HCT116 (cell line): ENCODE results near the gene GORASP1. TPM values are rescaled to one million over a fixed set of nuclear protein-coding genes. Genes with fewer than 3 reads are reported as not detected.

Experiments used
- ATAC-seq: fragments of 200-7000 bp; cut with Tn5 transposase; 2 replicates; pipeline ENCODE4 v1.9.1; 2020; ENCODE audit warnings: mild to moderate bottlenecking, moderate library complexity
- BruUV-seq: library from RNA; stranded (reverse); fragments of 400-500 nt; replicated peaks from 2 replicates; lab custom pipeline; 2021; lab: Mats Ljungman, UMichigan
- CTCF ChIA-PET: fragments of 300-600 bp; sonication (Branson Sonifier 250); formaldehyde crosslinking; loops from one replicate; lab custom pipeline; 2021; ENCODE audit warnings: antibody characterized with exemption; lab: Charles Lee
- POLR2A ChIA-PET: fragments of 300-600, 350-600 bp; sonication (Branson Sonifier 250); formaldehyde crosslinking; loops from one replicate; lab custom pipeline; 2021; ENCODE audit warnings: antibody characterized with exemption; lab: Charles Lee
- RAD21 ChIA-PET, 2 experiments: fragments of 300-600 bp; sonication (Branson Sonifier 250); formaldehyde crosslinking; loops; one replicate each; lab custom pipeline; 2023; ENCODE audit warnings: low total read pairs in 2 of 2; ENCODE audit not compliant: uncharacterized antibody in 2 of 2, unreplicated experiment in 2 of 2, low non-redundant PET in 1 of 2; lab: Charles Lee
- DNase-seq: peaks from one replicate; pipeline ENCODE4 v3.0.0-alpha.2; 2010; ENCODE audit warnings: low read depth, low spot score
- H2AFZ ChIP-seq: fragments of 200-600 bp; shearing (Covaris generic), sonication (generic); 2 replicates; pipeline ENCODE4 v1.6.1; 2017; ENCODE audit warnings: low read depth, mixed run types, mixed read lengths, antibody characterized with exemption, low read length; ENCODE audit not compliant: poor library complexity, severe bottlenecking
- H3K27ac ChIP-seq: 2 replicates; pipeline ENCODE4 v1.5.1; 2012; ENCODE audit warnings: low read depth, low read length
- H3K27me3 ChIP-seq: fragments of 200-600 bp; sonication (generic); 2 replicates; pipeline ENCODE4 v1.6.1; 2016; ENCODE audit warnings: mixed run types, low read length, mixed read lengths; ENCODE audit not compliant: insufficient read depth
- H3K36me3 ChIP-seq, 2 experiments: fragments of 200-500 bp in 1 of 2; fragments of 200-600 bp in 1 of 2; sonication (Bioruptor generic) in 1 of 2; sonication (generic) in 1 of 2; 2 replicates each; pipeline versions ENCODE4 v1.5.1 to v1.6.1; 2014 to 2016; ENCODE audit warnings: low read length in 2 of 2, inconsistent platforms in 1 of 2, mixed read lengths in 1 of 2, mixed run types in 1 of 2; ENCODE audit not compliant: insufficient read depth in 2 of 2, control insufficient read depth in 1 of 2
- H3K4me1 ChIP-seq, 2 experiments: fragments of 200-600 bp in 1 of 2; sonication (generic) in 1 of 2; 2 replicates each; pipeline versions ENCODE4 v1.5.1 to v1.6.1; 2012 to 2017; ENCODE audit warnings: low read length in 2 of 2, inconsistent platforms in 1 of 2, mild to moderate bottlenecking in 1 of 2, mixed read lengths in 1 of 2, mixed run types in 1 of 2, moderate library complexity in 1 of 2; ENCODE audit not compliant: insufficient read depth in 2 of 2, control insufficient read depth in 1 of 2
- H3K4me2 ChIP-seq: fragments of 200-600 bp; sonication (generic); 2 replicates; pipeline ENCODE4 v1.6.1; 2017; ENCODE audit warnings: mixed run types, low read length, mixed read lengths
- H3K4me3 ChIP-seq, 2 experiments: fragments of 200-600 bp in 1 of 2; sonication (generic) in 1 of 2; replicated peaks in 1 of 2; 2 replicates each; pipeline ENCODE4 v1.5.1; 2011 to 2016; ENCODE audit warnings: low read length in 2 of 2, control low read depth in 1 of 2, low read depth in 1 of 2, mild to moderate bottlenecking in 1 of 2, mixed read lengths in 1 of 2, mixed run types in 1 of 2
- H3K79me2 ChIP-seq: fragments of 200-600 bp; sonication (generic); 2 replicates; pipeline ENCODE4 v1.6.1; 2017; ENCODE audit warnings: mild to moderate bottlenecking, mixed run types, low read length, moderate library complexity, mixed read lengths; ENCODE audit not compliant: insufficient read depth
- H3K9ac ChIP-seq: fragments of 200-600 bp; sonication (generic); 2 replicates; pipeline ENCODE4 v1.6.1; 2016; ENCODE audit warnings: low read length, mixed read lengths
- H3K9me2 ChIP-seq: fragments of 200-600 bp; sonication (generic), shearing (Covaris generic); 2 replicates; pipeline ENCODE4 v1.6.1; 2017; ENCODE audit warnings: mixed run types, mild to moderate bottlenecking, moderate library complexity; ENCODE audit not compliant: insufficient read depth
- H3K9me3 ChIP-seq, 2 experiments: fragments of 200-500 bp in 1 of 2; fragments of 200-600 bp in 1 of 2; sonication (Bioruptor generic) in 1 of 2; sonication (generic) in 1 of 2; 2 replicates each; pipeline ENCODE4 v1.6.1; 2014 to 2017; ENCODE audit warnings: low read length in 2 of 2, mixed read lengths in 2 of 2, inconsistent platforms in 1 of 2, low read depth in 1 of 2, mild to moderate bottlenecking in 1 of 2, mixed run types in 1 of 2, moderate library complexity in 1 of 2; ENCODE audit not compliant: control insufficient read depth in 1 of 2, insufficient read depth in 1 of 2
- H4K20me1 ChIP-seq: fragments of 200-600 bp; sonication (generic), shearing (Covaris generic); 2 replicates; pipeline ENCODE4 v1.6.1; 2017; ENCODE audit warnings: mixed run types, mild to moderate bottlenecking, moderate library complexity; ENCODE audit not compliant: insufficient read depth
- ATF3 ChIP-seq: IDR thresholded peaks from 2 replicates; pipeline ENCODE4 v1.6.1; 2012
- CBX3 ChIP-seq: IDR thresholded peaks from 2 replicates; pipeline ENCODE4 v1.6.1; 2012; ENCODE audit warnings: low read depth
- CEBPB ChIP-seq: IDR thresholded peaks from 2 replicates; pipeline ENCODE4 v1.6.1; 2012; ENCODE audit warnings: low read depth
- CTCF ChIP-seq, 3 experiments: fragments of 200-600 bp in 1 of 3; sonication (generic) in 1 of 3; IDR thresholded peaks in 2 of 3; conservative IDR thresholded peaks in 1 of 3; 2 replicates each; pipeline ENCODE4 v1.5.1; 2012 to 2017; ENCODE audit warnings: low read depth in 2 of 3, low read length in 2 of 3, antibody characterized with exemption in 1 of 3, borderline replicate concordance in 1 of 3, control low read depth in 1 of 3, mild to moderate bottlenecking in 1 of 3, mixed read lengths in 1 of 3, mixed run types in 1 of 3, moderate library complexity in 1 of 3; ENCODE audit not compliant: insufficient read depth in 1 of 3
- EGR1 ChIP-seq: IDR thresholded peaks from 2 replicates; pipeline ENCODE4 v1.6.1; 2012; ENCODE audit warnings: low read depth
- ELF1 ChIP-seq: IDR thresholded peaks from 2 replicates; pipeline ENCODE4 v1.6.1; 2012; ENCODE audit warnings: low read depth, borderline replicate concordance
- JUND ChIP-seq: IDR thresholded peaks from 2 replicates; pipeline ENCODE4 v1.6.1; 2012
- POLR2A ChIP-seq: IDR thresholded peaks from 2 replicates; pipeline ENCODE4 v1.7.0; 2011; ENCODE audit warnings: borderline replicate concordance; ENCODE audit not compliant: insufficient read depth, insufficient read length; ENCODE audit errors: extremely low read depth
- POLR2AphosphoS5 ChIP-seq: IDR thresholded peaks from 2 replicates; pipeline ENCODE4 v1.6.1; 2011; ENCODE audit warnings: mild to moderate bottlenecking, low read depth, low read length, moderate library complexity
- SP1 ChIP-seq: IDR thresholded peaks from 2 replicates; pipeline ENCODE4 v1.6.1; 2012; ENCODE audit warnings: low read depth
- SRF ChIP-seq: IDR thresholded peaks from 2 replicates; pipeline ENCODE4 v1.6.1; 2012; ENCODE audit warnings: low read depth
- TCF7L2 ChIP-seq: IDR thresholded peaks from 2 replicates; pipeline ENCODE4 v1.7.0; 2011; ENCODE audit warnings: borderline replicate concordance, inconsistent platforms; ENCODE audit not compliant: insufficient read depth, insufficient read length; ENCODE audit errors: extremely low read depth
- YY1 ChIP-seq: IDR thresholded peaks from 2 replicates; pipeline ENCODE4 v1.6.1; 2011; ENCODE audit warnings: low read length, low read depth, moderate library complexity, mild to moderate bottlenecking; ENCODE audit not compliant: insufficient replicate concordance; ENCODE audit errors: extremely low read depth
- ZBTB33 ChIP-seq: IDR thresholded peaks from 2 replicates; pipeline ENCODE4 v1.6.1; 2011; ENCODE audit warnings: mild to moderate bottlenecking, low read length, moderate library complexity; ENCODE audit not compliant: insufficient replicate concordance; ENCODE audit errors: extremely low read depth
- ZNF274 ChIP-seq: fragments of 200-500 bp; sonication (Bioruptor generic); IDR thresholded peaks from 2 replicates; pipeline ENCODE4 v1.6.1; 2014; ENCODE audit warnings: mild to moderate bottlenecking, low read depth, low read length, inconsistent platforms
- intact Hi-C: fragments of 100-400 bp; cut with micrococcal nuclease; formaldehyde crosslinking; loops from 2 replicates; pipeline ENCODE4 v1.10.0; 2022
- total RNA-seq: library from RNA; stranded (reverse); gene quantifications from one replicate; pipeline ENCODE4 v1.2.1, GENCODE V29; 2021; ENCODE audit not compliant: unreplicated experiment

GORASP1 gene
- total RNA-seq, 1 experiment from 2014 or later, result 38.8 TPM

- no peak for TF ChIP-seq ZNF274
Observed at GRCh38 chr3:39104961-39105686, 2.3 kb downstream of the GORASP1 start (continued).

GRCh38 chr3:39103791-39104552 is 3.5 kb downstream of the GORASP1 start:
- Histone ChIP-seq H2AFZ (no peak overlapping the region), H3K4me3 (no peak overlapping the region), H3K36me3 (peaks cover 5 to 6% of the 10 kb centered on the region in 2 experiments; a peak in 3 of 4 replicates), H3K27me3 (no peaks in the 10 kb centered on the region), H3K79me2 (peaks cover 19% of the 10 kb centered on the region; the same call in 1 of the 2 replicates), H3K4me1 (peaks cover 16 to 23% of the 10 kb centered on the region in 2 experiments), H3K9me2 (no peaks in the 10 kb centered on the region)
- intact Hi-C loops, result loop anchor here (5.0 kb wide), 1 partner anchor 78 kb away; no protein-coding TSS in a partner anchor
- DNase-seq, result no peak
- POLR2A ChIA-PET, result interaction anchor here (0.9 kb wide), 1 partner anchor 11 kb away, joined by 3 read pairs; no protein-coding TSS in a partner anchor
- CTCF ChIA-PET, result interaction anchor here (1.1 kb wide), 1 partner anchor 184 kb away, joined by 4 read pairs; no protein-coding TSS in a partner anchor
- BruUV-seq, result no TSS peak
- TF ChIP-seq POLR2A (no peak), ATF3 (no peak), TCF7L2 (no peak), SRF (no peak), JUND (no peak), POLR2AphosphoS5 (no peak), CTCF (IDR thresholded peaks at IDR 0.05 in 2 of 3, conservative IDR thresholded peaks at IDR 0.05 in 1 of 3; ENCODE audit: borderline replicate concordance in 1 of 3, insufficient read depth in 1 of 3, low read depth in 2 of 3, low read length in 2 of 3) (no peak), ZBTB33 (no peak), ELF1 (no peak), CBX3 (no peak), EGR1 (no peak), SP1 (no peak), CEBPB (no peak), YY1 (no peak)
- TF ChIP-seq, all 23 proteins: peak for 0
- Histone ChIP-seq H3K27ac (no peak overlapping the region), H3K4me2 (no peak overlapping the region), H3K9me3 (no peaks in the 10 kb centered on the region), H4K20me1 (no peaks in the 10 kb centered on the region), H3K9ac (no peak overlapping the region)
- RAD21 ChIA-PET, result interaction anchor here in 1 of 2 experiments (1.9 kb wide), 1 partner anchor 184 kb away, joined by 5 read pairs; no protein-coding TSS in a partner anchor
- no peak for ATAC-seq
